Naive thymus-derived CD4-positive, alpha-beta T cell (primary cell): Measurements from ENCODE around the gene FUT2. TPM values are rescaled to one million over a fixed set of nuclear protein-coding genes. Genes with fewer than 3 reads are reported as not detected.

Experiments
- ATAC-seq: fragments of 150-1000 bp; cut with Tn5 transposase; 2 replicates; pipeline ENCODE4 v1.10.0; 2021; ENCODE audit warnings: mild to moderate bottlenecking, moderate library complexity
- CTCF ChIA-PET: fragments of 350-600 bp; sonication (Branson Sonifier 250); formaldehyde crosslinking; loops from one replicate; lab custom pipeline; 2021; ENCODE audit warnings: antibody characterized with exemption; lab: Charles Lee
- POLR2A ChIA-PET: fragments of 350-600 bp; sonication (Branson Sonifier 250); formaldehyde crosslinking; loops from one replicate; lab custom pipeline; 2021; ENCODE audit warnings: antibody characterized with exemption, inconsistent platforms; lab: Charles Lee
- DNase-seq, 9 donors: peaks; one replicate each; pipeline versions ENCODE4 v3.0.0 to v3.0.0-alpha.2; 2020 to 2022; ENCODE audit warnings: mixed read lengths in 1 of 9
- H3K27ac ChIP-seq: one replicate; pipeline ENCODE4 v1.7.0; 2013; ENCODE audit warnings: mild to moderate bottlenecking, low read depth, low read length, moderate library complexity
- H3K27me3 ChIP-seq, 2 donors: one replicate each; pipeline ENCODE4 v1.7.0; 2013; ENCODE audit warnings: low read length in 2 of 2, mild to moderate bottlenecking in 2 of 2, moderate library complexity in 2 of 2; ENCODE audit not compliant: control insufficient read depth in 2 of 2, insufficient read depth in 2 of 2
- H3K36me3 ChIP-seq, 3 experiments: 1 replicate in 2 of 3; 2 replicates in 1 of 3; pipeline ENCODE4 v1.7.0; 2013; ENCODE audit warnings: low read length in 3 of 3, mild to moderate bottlenecking in 3 of 3, moderate library complexity in 1 of 3; ENCODE audit not compliant: insufficient read depth in 3 of 3, control insufficient read depth in 2 of 3
- H3K4me1 ChIP-seq, 2 donors: one replicate each; pipeline ENCODE4 v1.7.0; 2013; ENCODE audit warnings: low read length in 2 of 2, mild to moderate bottlenecking in 2 of 2, moderate library complexity in 1 of 2; ENCODE audit not compliant: control insufficient read depth in 2 of 2, insufficient read depth in 2 of 2
- H3K4me3 ChIP-seq: 2 replicates; pipeline ENCODE4 v1.7.0; 2013; ENCODE audit warnings: mild to moderate bottlenecking, low read length
- H3K9me3 ChIP-seq, 3 experiments: 1 replicate in 2 of 3; 2 replicates in 1 of 3; pipeline ENCODE4 v1.7.0; 2013; ENCODE audit warnings: low read length in 3 of 3; ENCODE audit not compliant: control insufficient read depth in 2 of 3
- H3K27ac Mint-ChIP-seq, 9 donors: one replicate each; pipeline ENCODE4 v1.8.0; 2020 to 2022; ENCODE audit warnings: mixed read lengths in 9 of 9, mild to moderate bottlenecking in 8 of 9, moderate library complexity in 5 of 9, inconsistent platforms in 2 of 9
- H3K27me3 Mint-ChIP-seq, 5 donors: one replicate each; pipeline ENCODE4 v1.8.0; 2021 to 2022; ENCODE audit warnings: mixed read lengths in 5 of 5, mild to moderate bottlenecking in 1 of 5
- H3K36me3 Mint-ChIP-seq, 5 donors: one replicate each; pipeline ENCODE4 v1.8.0; 2020 to 2022; ENCODE audit warnings: mixed read lengths in 5 of 5, mild to moderate bottlenecking in 3 of 5, inconsistent platforms in 1 of 5
- H3K4me1 Mint-ChIP-seq, 7 donors: one replicate each; pipeline ENCODE4 v1.8.0; 2020 to 2022; ENCODE audit warnings: mixed read lengths in 7 of 7, mild to moderate bottlenecking in 3 of 7, inconsistent platforms in 1 of 7
- H3K4me3 Mint-ChIP-seq, 10 donors: one replicate each; pipeline ENCODE4 v1.8.0; 2020 to 2022; ENCODE audit warnings: mild to moderate bottlenecking in 10 of 10, mixed read lengths in 10 of 10, moderate library complexity in 6 of 10, inconsistent platforms in 2 of 10
- H3K9me3 Mint-ChIP-seq, 11 donors: one replicate each; pipeline ENCODE4 v1.8.0; 2020 to 2022; ENCODE audit warnings: mixed read lengths in 11 of 11, mild to moderate bottlenecking in 4 of 11, inconsistent platforms in 1 of 11, moderate library complexity in 1 of 11
- intact Hi-C, 2 donors: fragments of 100-400 bp; cut with micrococcal nuclease; formaldehyde crosslinking; loops; one replicate each; pipeline ENCODE4 v1.15.1; 2023
- polyA plus RNA-seq, 2 donors: library from polyadenylated mRNA; unstranded; fragments of 300-500 nt; fragmentation: Illumina TruSeq; gene quantifications; one replicate each; pipeline ENCODE4 v1.2.3, GENCODE V29; 2021
- total RNA-seq, 6 experiments: library from RNA in 5 of 6; stranded (reverse) in 5 of 6; gene quantifications; 1 replicate in 5 of 6; 2 replicates in 1 of 6; pipeline ENCODE4 v1.2.3 and lab custom pipeline; 2021 to 2026

FUT2 gene
- total and polyA plus RNA-seq, 7 experiments from 2014 or later: 0.09 to 0.78 TPM; not detected in 5

- intact Hi-C loops: no loop called here
- H3K9me3 ChIP-seq: no peaks in the 10 kb centered on the region
- Mint-ChIP-seq H3K27ac (no peak overlapping the region), H3K27me3 (no peaks in the 10 kb centered on the region), H3K36me3 (peaks cover 0 to 49% (median 28%) of the 10 kb centered on the region in 5 donors), H3K4me1 (peaks cover 0 to 5% (median 0%) of the 10 kb centered on the region in 7 donors), H3K4me3 (no peak overlapping the region), H3K9me3 (peaks cover 0 to 2% (median 0%) of the 10 kb centered on the region in 11 donors)
- ChIA-PET POLR2A (interaction anchor here (0.5 kb wide), 1 partner anchor 48 kb away, joined by 4 read pairs; no protein-coding TSS in a partner anchor), CTCF (no interaction called here)
- H3K4me3 ChIP-seq: no peak overlapping the region
- peaks cover 0 to 6% (median 3%) of the 10 kb centered on the region in 3 experiments for H3K36me3 ChIP-seq
- no peaks in the 10 kb centered on the region for H3K4me1 ChIP-seq
- DNase-seq (no peak), ATAC-seq (no peak)
- H3K27ac ChIP-seq: no peak overlapping the region
- no peaks in the 10 kb centered on the region for H3K27me3 ChIP-seq
Measured at GRCh38 chr19:48705431-48705830, 9.7 kb downstream of the FUT2 start.

DNA sequence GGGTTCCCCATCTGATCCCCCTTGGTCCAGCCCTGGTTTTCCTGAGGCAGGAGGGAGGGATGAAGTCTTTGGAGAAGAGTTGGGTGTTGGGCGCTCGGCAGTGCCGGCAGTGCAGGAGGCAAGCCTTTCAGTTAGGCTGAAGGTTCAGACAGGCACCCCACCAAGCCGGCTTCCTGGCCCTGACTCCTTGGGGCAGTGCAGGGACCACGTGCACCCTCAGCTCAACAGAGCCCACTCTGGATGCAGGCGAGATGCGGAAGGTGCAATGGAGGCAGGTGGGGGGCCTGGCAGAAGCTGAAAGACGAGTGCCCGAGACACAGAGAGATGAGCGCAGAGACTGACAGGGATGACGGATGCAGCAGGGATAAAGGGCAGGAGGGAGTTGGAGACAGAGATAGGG is 12.7 kb downstream of the FUT2 start:
- no peak overlapping the region for H3K27ac ChIP-seq
- peak overlapping the region in 2 of 9 donors; percentile 67 to 77 for H3K27ac Mint-ChIP-seq
- ATAC-seq: no peak
- H3K27me3 ChIP-seq: no peaks in the 10 kb centered on the region
- H3K9me3 ChIP-seq: no peaks in the 10 kb centered on the region
- ChIA-PET POLR2A (no interaction called here), CTCF (no interaction called here)
- H3K4me1 ChIP-seq: peaks cover 6 to 9% of the 10 kb centered on the region in 2 donors
- peaks cover 0 to 2% (median 0%) of the 10 kb centered on the region in 11 donors for H3K9me3 Mint-ChIP-seq
- no peak overlapping the region for H3K4me3 ChIP-seq
- peaks cover 0 to 41% (median 18%) of the 10 kb centered on the region in 5 donors for H3K36me3 Mint-ChIP-seq
- no peaks in the 10 kb centered on the region for H3K27me3 Mint-ChIP-seq
- peaks cover 0 to 12% (median 8%) of the 10 kb centered on the region in 7 donors for H3K4me1 Mint-ChIP-seq
- H3K4me3 Mint-ChIP-seq: no peak overlapping the region
- DNase-seq: no peak
- peaks cover 0 to 4% (median 0%) of the 10 kb centered on the region in 3 experiments for H3K36me3 ChIP-seq
- intact Hi-C loops: no loop called here

DNA sequence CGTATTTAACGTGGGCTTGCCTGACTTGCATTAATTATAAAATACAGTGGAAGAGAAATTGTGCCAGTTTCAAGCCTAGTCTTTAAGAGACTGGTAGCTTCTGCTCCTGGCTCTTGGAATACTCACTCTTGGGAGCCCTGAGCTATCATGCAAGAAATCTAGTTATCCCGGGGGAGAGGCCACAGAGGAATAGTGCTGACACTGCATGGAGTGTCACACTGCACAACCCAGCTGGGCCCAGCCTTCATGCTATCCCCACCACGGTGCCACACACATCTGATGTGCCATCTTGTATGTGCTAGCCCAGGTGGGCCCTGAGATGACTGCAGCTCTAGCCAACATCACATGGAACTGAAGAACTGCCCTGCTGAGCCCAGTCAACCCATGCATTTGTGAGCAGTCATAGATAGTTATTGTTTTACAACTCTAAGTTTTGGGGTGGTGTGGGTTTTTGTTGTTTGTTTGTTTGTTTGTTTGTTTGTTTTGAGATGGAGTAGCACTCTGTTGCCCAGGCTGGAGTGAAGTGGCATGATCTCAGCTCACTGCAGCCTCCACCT is 15.4 kb downstream of the FUT2 start:
- Histone ChIP-seq H3K9me3 (no peaks in the 10 kb centered on the region), H3K27me3 (no peaks in the 10 kb centered on the region), H3K27ac (no peak overlapping the region), H3K4me3 (no peak overlapping the region), H3K36me3 (peaks cover 0 to 4% (median 0%) of the 10 kb centered on the region in 3 experiments), H3K4me1 (peaks cover 11 to 12% of the 10 kb centered on the region in 2 donors)
- ChIA-PET POLR2A (interaction anchor here (1.6 kb wide), 1 partner anchor 28 kb away, joined by 7 read pairs; no protein-coding TSS in a partner anchor), CTCF (interaction anchor here (0.7 kb wide), 1 partner anchor 77 kb away, joined by 3 read pairs; no protein-coding TSS in a partner anchor)
- peak overlapping the region in 4 of 10 donors; percentile 29 to 65 (median 32) for H3K4me3 Mint-ChIP-seq
- H3K27me3 Mint-ChIP-seq: no peaks in the 10 kb centered on the region
- H3K9me3 Mint-ChIP-seq: peaks cover 0 to 2% (median 0%) of the 10 kb centered on the region in 11 donors
- H3K36me3 Mint-ChIP-seq: peaks cover 0 to 18% (median 10%) of the 10 kb centered on the region in 5 donors
- H3K27ac Mint-ChIP-seq: no peak overlapping the region
- peaks cover 9 to 24% (median 19%) of the 10 kb centered on the region in 7 donors for H3K4me1 Mint-ChIP-seq
- ATAC-seq (no peak), DNase-seq (no peak)
- intact Hi-C loops: loop anchor here in 1 of 2 donors (5.0 kb wide), 1 partner anchor 199 kb away; the partner anchor contains the start of gene LMTK3

GRCh38 chr19:48713041-48713863 is 17.5 kb downstream of the FUT2 start:
- Histone ChIP-seq H3K36me3 (peaks cover 0 to 4% (median 0%) of the 10 kb centered on the region in 3 experiments), H3K27me3 (no peaks in the 10 kb centered on the region), H3K4me1 (peaks cover 11 to 12% of the 10 kb centered on the region in 2 donors), H3K9me3 (no peaks in the 10 kb centered on the region), H3K4me3 (peak overlapping the region; percentile 95), H3K27ac (peak overlapping the region; percentile 79)
- intact Hi-C loops: loop anchor here in 1 of 2 donors (5.0 kb wide), 1 partner anchor 201 kb away; the partner anchor contains the start of gene LMTK3
- ChIA-PET CTCF (interaction anchor here (0.7 to 2.0 kb wide), 3 partner anchors 34 to 267 kb away, joined by 3 to 5 read pairs (median 3); partner anchors contain the start of gene CA11), POLR2A (interaction anchor here (0.6 to 3.8 kb wide), 7 partner anchors 12 to 252 kb away, joined by 3 to 21 read pairs (median 3); partner anchors contain the start of genes CA11, RPL18 and SPHK2)
- H3K27ac Mint-ChIP-seq: peak overlapping the region in 7 of 9 donors; percentile 16 to 89 (median 69)
- H3K36me3 Mint-ChIP-seq: peaks cover 0 to 11% (median 5%) of the 10 kb centered on the region in 5 donors
- peak overlapping the region; percentile 82 to 92 (median 88) for H3K4me3 Mint-ChIP-seq
- H3K9me3 Mint-ChIP-seq: peaks cover 0 to 2% (median 0%) of the 10 kb centered on the region in 11 donors
- peak in 1 of 9 donors; percentile 15 for DNase-seq
- ATAC-seq: no peak
- H3K4me1 Mint-ChIP-seq: peaks cover 9 to 24% (median 21%) of the 10 kb centered on the region in 7 donors
- H3K27me3 Mint-ChIP-seq: no peaks in the 10 kb centered on the region

- peak overlapping the region; percentile 95 for H3K4me3 ChIP-seq
- H3K27me3 ChIP-seq: no peaks in the 10 kb centered on the region
- ChIA-PET POLR2A (interaction anchor here (0.6 to 3.8 kb wide), 8 partner anchors 11 to 251 kb away, joined by 3 to 21 read pairs (median 3); partner anchors contain the start of genes CA11, RPL18 and SPHK2), CTCF (interaction anchor here (1.0 to 2.0 kb wide), 2 partner anchors 25 to 69 kb away, joined by 3 to 5 read pairs; partner anchors contain the start of gene CA11)
- peak; percentile 96 for ATAC-seq
- H3K27ac ChIP-seq: peak overlapping the region; percentile 79
- H3K4me1 ChIP-seq: peaks cover 11 to 12% of the 10 kb centered on the region in 2 donors
- H3K36me3 ChIP-seq: peaks cover 0 to 4% (median 0%) of the 10 kb centered on the region in 3 experiments
- Mint-ChIP-seq H3K4me1 (peaks cover 9 to 24% (median 20%) of the 10 kb centered on the region in 7 donors), H3K9me3 (peaks cover 0 to 2% (median 0%) of the 10 kb centered on the region in 11 donors), H3K36me3 (peaks cover 0 to 11% (median 0%) of the 10 kb centered on the region in 5 donors), H3K27me3 (no peaks in the 10 kb centered on the region), H3K27ac (peak overlapping the region; percentile 16 to 90 (median 81)), H3K4me3 (peak overlapping the region; percentile 82 to 92 (median 88))
- DNase-seq: peak; percentile 92 to 97 (median 97)
- intact Hi-C loops: loop anchor here (1.0 to 5.0 kb wide), 13 partner anchors 11 to 371 kb away; partner anchors contain the start of genes DBP (in 2 of the 2), GYS1 (in 2 of the 2), RUVBL2 (in 2 of the 2) and CA11 (in 1 of the 2)
- H3K9me3 ChIP-seq: no peaks in the 10 kb centered on the region
Measured at GRCh38 chr19:48713864-48714755, 18.3 kb downstream of the FUT2 start.
